ENCODE data around the gene CCER1. TPM values are rescaled to one million over a fixed set of nuclear protein-coding genes. Genes with fewer than 3 reads are reported as not detected.
"Not testable (repeated sequence)": the region's sequence is repeated elsewhere in the genome, so short reads cannot be mapped to it uniquely, and the experiment has no call there.

Gene CCER1
- total RNA-seq, 4 donors from 2014 or later = not detected

- H3K9me3 ChIP-seq = no peaks in the 10 kb centered on the region
- H3K27me3 ChIP-seq = no peaks in the 10 kb centered on the region
- no peak for DNase-seq
- no peak overlapping the region for H3K27ac ChIP-seq
- H3K36me3 ChIP-seq = no peaks in the 10 kb centered on the region
- TF ChIP-seq POLR2A (IDR thresholded peaks at IDR 0.05) = no peak
- no peak for TF ChIP-seq CTCF (IDR thresholded peaks at IDR 0.05)
- intact Hi-C loops (cut with DNase I; ENCODE audit: low total_unique reads) = no loop called here
- H3K4me1 ChIP-seq = no peaks in the 10 kb centered on the region
- no peak overlapping the region for H3K4me3 ChIP-seq
Measured at GRCh38 chr12:90987101-90987500, 32.1 kb upstream of the CCER1 start.

GRCh38 chr12:90985331-90985730 is 30.4 kb upstream of the CCER1 start:
- H3K4me1 ChIP-seq; H3K4me3 ChIP-seq; DNase-seq; H3K9me3 ChIP-seq; H3K36me3 ChIP-seq; H3K27ac ChIP-seq; intact Hi-C loops (cut with DNase I; ENCODE audit: low total_unique reads); H3K27me3 ChIP-seq: not testable (repeated sequence)

- intact Hi-C loops (cut with DNase I; ENCODE audit: low total_unique reads) = no loop called here
- H3K27ac ChIP-seq = no peak overlapping the region
- no peaks in the 10 kb centered on the region for H3K27me3 ChIP-seq
- H3K9me3 ChIP-seq = no peaks in the 10 kb centered on the region
- H3K4me1 ChIP-seq = no peaks in the 10 kb centered on the region
- H3K36me3 ChIP-seq = no peaks in the 10 kb centered on the region
- H3K4me3 ChIP-seq = no peak overlapping the region
- no peak for DNase-seq
- TF ChIP-seq CTCF (IDR thresholded peaks at IDR 0.05) = no peak
- TF ChIP-seq POLR2A (IDR thresholded peaks at IDR 0.05) = no peak
Measured at GRCh38 chr12:90984114-90984513, 29.1 kb upstream of the CCER1 start.

GRCh38 chr12:90982170-90982569 is 27.2 kb upstream of the CCER1 start:
- Histone ChIP-seq H3K4me1 (no peaks in the 10 kb centered on the region), H3K36me3 (no peaks in the 10 kb centered on the region), H3K27ac (no peak overlapping the region), H3K27me3 (no peaks in the 10 kb centered on the region), H3K4me3 (no peak overlapping the region), H3K9me3 (no peaks in the 10 kb centered on the region)
- no peak for DNase-seq
- TF ChIP-seq CTCF (IDR thresholded peaks at IDR 0.05) = no peak
- no peak for TF ChIP-seq POLR2A (IDR thresholded peaks at IDR 0.05)
- intact Hi-C loops (cut with DNase I; ENCODE audit: low total_unique reads) = no loop called here

- H3K27ac ChIP-seq = peak overlapping the region; percentile 64 to 69
- H3K4me1 ChIP-seq = no peaks in the 10 kb centered on the region
- DNase-seq = no peak
- H3K27me3 ChIP-seq = no peaks in the 10 kb centered on the region
- no peaks in the 10 kb centered on the region for H3K9me3 ChIP-seq
- intact Hi-C loops (cut with DNase I; ENCODE audit: low total_unique reads) = loop anchor here (10.0 kb wide), 1 partner anchor 375 kb away; no protein-coding TSS in a partner anchor
- no peaks in the 10 kb centered on the region for H3K36me3 ChIP-seq
- TF ChIP-seq POLR2A (IDR thresholded peaks at IDR 0.05) (no peak), CTCF (IDR thresholded peaks at IDR 0.05) (no peak)
- no peak overlapping the region for H3K4me3 ChIP-seq
Measured at GRCh38 chr12:90979951-90980350, 25.0 kb upstream of the CCER1 start.

- Histone ChIP-seq H3K9me3 (no peaks in the 10 kb centered on the region), H3K27ac (peak overlapping the region; percentile 64 to 69), H3K36me3 (no peaks in the 10 kb centered on the region), H3K4me1 (no peaks in the 10 kb centered on the region), H3K27me3 (no peaks in the 10 kb centered on the region), H3K4me3 (no peak overlapping the region)
- no peak for DNase-seq
- intact Hi-C loops (cut with DNase I; ENCODE audit: low total_unique reads) = loop anchor here (10.0 kb wide), 1 partner anchor 376 kb away; no protein-coding TSS in a partner anchor
- TF ChIP-seq CTCF (IDR thresholded peaks at IDR 0.05) (no peak), POLR2A (IDR thresholded peaks at IDR 0.05) (no peak)
Measured at GRCh38 chr12:90979019-90979418, 24.0 kb upstream of the CCER1 start.
